HEK293 (cell line): ENCODE results near the gene UBE2F.

ENCODE experiments used
- CTCF ChIA-PET: fragments of 350-600 bp; formaldehyde crosslinking; extraction: SDS; loops from one replicate; lab custom pipeline; 2021; ENCODE audit warnings: antibody characterized with exemption; lab: Yijun Ruan, JAX
- POLR2A ChIA-PET: fragments of 300-600 bp; formaldehyde crosslinking; extraction: SDS; loops from one replicate; lab custom pipeline; 2020; ENCODE audit warnings: antibody characterized with exemption, inconsistent platforms; lab: Yijun Ruan, JAX
- H3K27ac ChIP-seq: fragments of 200-500 bp; sonication (Bioruptor generic); 2 replicates; pipeline ENCODE4 v1.5.1; 2014; ENCODE audit warnings: low read depth, low read length, control low read depth, inconsistent platforms; ENCODE audit errors: extremely low read depth
- H3K36me3 ChIP-seq, 2 experiments: fragments of 200-500 bp in 1 of 2; sonication (Bioruptor generic) in 1 of 2; 1 replicate in 1 of 2; 2 replicates in 1 of 2; pipeline ENCODE4 v1.5.1; 2014 to 2017; ENCODE audit warnings: inconsistent platforms in 2 of 2, low read length in 2 of 2; ENCODE audit not compliant: control insufficient read depth in 2 of 2, insufficient read depth in 1 of 2
- H3K4me1 ChIP-seq: fragments of 200-500 bp; sonication (Bioruptor generic); 2 replicates; pipeline ENCODE4 v1.5.1; 2014; ENCODE audit warnings: mild to moderate bottlenecking, low read length, inconsistent platforms; ENCODE audit not compliant: control insufficient read depth, insufficient read depth
- H3K4me3 ChIP-seq: 2 replicates; pipeline ENCODE4 v1.5.1; 2011; ENCODE audit warnings: low read depth, mild to moderate bottlenecking, control low read depth, low read length, moderate library complexity
- H3K9me3 ChIP-seq: fragments of 200-500 bp; sonication (Bioruptor generic); 2 replicates; pipeline ENCODE4 v1.5.1; 2014; ENCODE audit warnings: low read depth, low read length, inconsistent platforms; ENCODE audit not compliant: control insufficient read depth, insufficient read depth
- ATF2 ChIP-seq: fragments of 450-650 bp; formaldehyde crosslinking; IDR thresholded peaks from 2 replicates; pipeline ENCODE4 v1.5.1; 2016; ENCODE audit warnings: missing biosample characterization, missing genetic modification characterization, low read depth
- BCL11B ChIP-seq: fragments of 450-650 bp; formaldehyde crosslinking; IDR thresholded peaks from 2 replicates; pipeline ENCODE4 v1.5.1; 2016; ENCODE audit warnings: low read depth, missing biosample characterization, missing genetic modification characterization
- ELK4 ChIP-seq: IDR thresholded peaks from 2 replicates; pipeline ENCODE4 v1.6.1; 2011; ENCODE audit warnings: mild to moderate bottlenecking, low read depth, low read length, borderline replicate concordance
- KLF10 ChIP-seq: fragments of 450-650 bp; IDR thresholded peaks from 2 replicates; pipeline ENCODE4 v1.5.1; 2018; ENCODE audit warnings: missing biosample characterization, mild to moderate bottlenecking, missing genetic modification characterization
- PRDM1 ChIP-seq: fragments of 450-650 bp; formaldehyde crosslinking; IDR thresholded peaks from 2 replicates; pipeline ENCODE4; 2016; ENCODE audit warnings: missing biosample characterization, missing genetic modification characterization
- TCF7L2 ChIP-seq: IDR thresholded peaks from 2 replicates; pipeline ENCODE4 v1.6.1; 2011; ENCODE audit warnings: low read depth, mild to moderate bottlenecking, inconsistent platforms, low read length, moderate library complexity, borderline replicate concordance
- ZBTB1 ChIP-seq: fragments of 450-650 bp; formaldehyde crosslinking; IDR thresholded peaks from 2 replicates; pipeline ENCODE4 v1.5.1; 2016; ENCODE audit warnings: missing biosample characterization, missing genetic modification characterization
- ZNF157 ChIP-seq: fragments of 450-650 bp; formaldehyde crosslinking; IDR thresholded peaks from 2 replicates; pipeline ENCODE4 v1.5.1; 2016; ENCODE audit warnings: missing biosample characterization, missing genetic modification characterization
- ZNF169 ChIP-seq: fragments of 450-650 bp; formaldehyde crosslinking; IDR thresholded peaks from 2 replicates; pipeline ENCODE4 v1.5.1; 2016; ENCODE audit warnings: missing biosample characterization, missing genetic modification characterization
- ZNF175 ChIP-seq: fragments of 450-650 bp; formaldehyde crosslinking; IDR thresholded peaks from 2 replicates; pipeline ENCODE4 v1.5.1; 2016; ENCODE audit warnings: missing biosample characterization, missing genetic modification characterization
- ZNF202 ChIP-seq: fragments of 450-650 bp; formaldehyde crosslinking; IDR thresholded peaks from 2 replicates; pipeline ENCODE4 v1.5.1; 2016; ENCODE audit warnings: missing biosample characterization, missing genetic modification characterization, borderline replicate concordance
- ZNF248 ChIP-seq: fragments of 450-650 bp; formaldehyde crosslinking; IDR thresholded peaks from 2 replicates; pipeline ENCODE4 v1.5.1; 2017; ENCODE audit warnings: missing biosample characterization, missing genetic modification characterization
- ZNF596 ChIP-seq: fragments of 450-650 bp; IDR thresholded peaks from 2 replicates; pipeline ENCODE4 v1.5.0; 2018; ENCODE audit warnings: missing biosample characterization, mild to moderate bottlenecking, missing genetic modification characterization, moderate library complexity
- ZNF621 ChIP-seq: fragments of 450-650 bp; formaldehyde crosslinking; IDR thresholded peaks from 2 replicates; pipeline ENCODE4 v1.5.1; 2017; ENCODE audit warnings: missing biosample characterization, missing genetic modification characterization
- ZNF623 ChIP-seq: fragments of 450-650 bp; formaldehyde crosslinking; IDR thresholded peaks from 2 replicates; pipeline ENCODE4 v1.5.1; 2016; ENCODE audit warnings: missing biosample characterization, missing genetic modification characterization
- ZNF639 ChIP-seq: fragments of 450-650 bp; formaldehyde crosslinking; IDR thresholded peaks from 2 replicates; pipeline ENCODE4 v1.5.1; 2016; ENCODE audit warnings: missing biosample characterization, missing genetic modification characterization
- ZNF670 ChIP-seq: fragments of 450-650 bp; formaldehyde crosslinking; IDR thresholded peaks from 2 replicates; pipeline ENCODE4 v1.5.1; 2016; ENCODE audit warnings: missing biosample characterization, missing genetic modification characterization, low read depth
- ZNF843 ChIP-seq: fragments of 450-650 bp; formaldehyde crosslinking; IDR thresholded peaks from 2 replicates; pipeline ENCODE4 v1.5.1; 2016; ENCODE audit warnings: missing biosample characterization, missing genetic modification characterization
- ZSCAN23 ChIP-seq: fragments of 450-650 bp; formaldehyde crosslinking; IDR thresholded peaks from 2 replicates; pipeline ENCODE4 v1.5.1; 2016; ENCODE audit warnings: missing biosample characterization, missing genetic modification characterization

The UBE2F gene

GRCh38 chr2:237931205-237931721 lies 35.6 kb upstream of the UBE2F start:
- POLR2A ChIA-PET = no interaction called here

GRCh38 chr2:237932731-237933131 lies 34.1 kb upstream of the UBE2F start:
- Histone ChIP-seq H3K36me3 (no peaks in the 10 kb centered on the region), H3K4me1 (no peaks in the 10 kb centered on the region), H3K27ac (no peak overlapping the region), H3K9me3 (no peaks in the 10 kb centered on the region), H3K4me3 (no peak overlapping the region)
- TF ChIP-seq ZNF621 (no peak), BCL11B (no peak), ZNF670 (tag by site-specific recombination) (no peak), ZBTB1 (tag by site-specific recombination) (no peak), TCF7L2 (no peak), ZNF843 (no peak), ZNF169 (tag by site-specific recombination) (no peak), ZNF157 (tag by site-specific recombination) (no peak), ZNF202 (tag by site-specific recombination) (no peak), ZNF639 (tag by site-specific recombination) (no peak)
- ChIA-PET CTCF (interaction anchor here (0.7 to 2.1 kb wide), 3 partner anchors 10 to 142 kb away, joined by 3 to 6 read pairs (median 6); no protein-coding TSS in a partner anchor), POLR2A (no interaction called here)

More at GRCh38 chr2:237931205-237931721, 35.6 kb upstream of the UBE2F start:
- H3K4me1 ChIP-seq = no peaks in the 10 kb centered on the region
- no peak overlapping the region for H3K27ac ChIP-seq
- H3K9me3 ChIP-seq = no peaks in the 10 kb centered on the region
- CTCF ChIA-PET = interaction anchor here (1.6 to 2.1 kb wide), 2 partner anchors 8 to 130 kb away, joined by 3 to 6 read pairs; no protein-coding TSS in a partner anchor
- TF ChIP-seq ZNF175 (tag by site-specific recombination) (no peak), ATF2 (tag by site-specific recombination) (no peak), ELK4 (no peak), KLF10 (tag by site-specific recombination) (no peak), ZNF248 (tag by site-specific recombination) (no peak)
- TF ChIP-seq, all 188 proteins: peak for 0
- no peaks in the 10 kb centered on the region for H3K36me3 ChIP-seq
- H3K4me3 ChIP-seq = no peak overlapping the region

GRCh38 chr2:237934186-237934585 lies 32.6 kb upstream of the UBE2F start:
- POLR2A ChIA-PET = no interaction called here
- Histone ChIP-seq H3K4me1 (no peaks in the 10 kb centered on the region), H3K9me3 (no peaks in the 10 kb centered on the region), H3K36me3 (no peaks in the 10 kb centered on the region), H3K4me3 (no peak overlapping the region), H3K27ac (no peak overlapping the region)
- CTCF ChIA-PET = no interaction called here
- TF ChIP-seq ZSCAN23 (tag by site-specific recombination) (no peak), ZNF623 (peak; percentile 80), PRDM1 (no peak), ZNF596 (tag by site-specific recombination) (no peak)
